Activated CD4-positive, alpha-beta T cell treated with anti-CD3 and anti-CD28 coated beads, Interleukin-2, amount 10 ng/mL, durations not matched to agents 24 days and 14 days (primary cell): ENCODE results near the gene RPL36AL. TPM values are rescaled to one million over a fixed set of nuclear protein-coding genes. Genes with fewer than 3 reads are reported as not detected.
"Not testable (repeated sequence)": the region's sequence is repeated elsewhere in the genome, so short reads cannot be mapped to it uniquely, and the experiment has no call there.

Experiments
- DNase-seq: peaks from one replicate; pipeline ENCODE4 v3.0.0; 2022
- H3K27ac Mint-ChIP-seq: one replicate; pipeline ENCODE4 v1.8.0; 2022; ENCODE audit warnings: mild to moderate bottlenecking, mixed read lengths
- H3K27me3 Mint-ChIP-seq: one replicate; pipeline ENCODE4 v1.8.0; 2022; ENCODE audit warnings: mixed read lengths
- H3K36me3 Mint-ChIP-seq: one replicate; pipeline ENCODE4 v1.8.0; 2022; ENCODE audit warnings: low read depth, mild to moderate bottlenecking, mixed read lengths
- H3K4me1 Mint-ChIP-seq: one replicate; pipeline ENCODE4 v1.8.0; 2021; ENCODE audit warnings: mixed read lengths
- H3K4me3 Mint-ChIP-seq: one replicate; pipeline ENCODE4 v1.8.0; 2022; ENCODE audit warnings: mild to moderate bottlenecking, moderate library complexity, mixed read lengths
- H3K9me3 Mint-ChIP-seq: one replicate; pipeline ENCODE4 v1.8.0; 2021; ENCODE audit warnings: mixed read lengths
- intact Hi-C: fragments of 100-400 bp; cut with micrococcal nuclease; formaldehyde crosslinking; loops from one replicate; pipeline ENCODE4 v1.15.1; 2023
- total RNA-seq: library from RNA; stranded (reverse); gene quantifications from 2 replicates; pipeline ENCODE4 v1.2.3, GENCODE V29; 2022

The RPL36AL gene
- total RNA-seq, 1 donor from 2014 or later = 221 TPM

DNA sequence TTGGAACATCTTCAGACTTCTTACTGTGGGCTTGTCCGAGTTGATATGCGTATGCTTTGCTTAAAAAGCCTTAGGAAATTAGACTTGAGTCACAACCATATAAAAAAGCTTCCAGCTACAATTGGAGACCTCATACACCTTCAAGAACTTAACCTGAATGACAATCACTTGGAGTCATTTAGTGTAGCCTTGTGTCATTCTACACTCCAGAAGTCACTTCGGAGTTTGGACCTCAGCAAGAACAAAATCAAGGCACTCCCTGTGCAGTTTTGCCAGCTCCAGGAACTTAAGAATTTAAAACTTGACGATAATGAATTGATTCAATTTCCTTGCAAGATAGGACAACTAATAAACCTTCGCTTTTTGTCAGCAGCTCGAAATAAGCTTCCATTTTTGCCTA is 12.8 kb downstream of the RPL36AL start:
- Mint-ChIP-seq H3K4me1 (peaks cover 17% of the 10 kb centered on the region), H3K27ac (no peak overlapping the region), H3K36me3 (peaks cover 37% of the 10 kb centered on the region), H3K9me3 (no peaks in the 10 kb centered on the region), H3K27me3 (no peaks in the 10 kb centered on the region), H3K4me3 (no peak overlapping the region)
- DNase-seq = no peak
- intact Hi-C loops = no loop called here

DNA sequence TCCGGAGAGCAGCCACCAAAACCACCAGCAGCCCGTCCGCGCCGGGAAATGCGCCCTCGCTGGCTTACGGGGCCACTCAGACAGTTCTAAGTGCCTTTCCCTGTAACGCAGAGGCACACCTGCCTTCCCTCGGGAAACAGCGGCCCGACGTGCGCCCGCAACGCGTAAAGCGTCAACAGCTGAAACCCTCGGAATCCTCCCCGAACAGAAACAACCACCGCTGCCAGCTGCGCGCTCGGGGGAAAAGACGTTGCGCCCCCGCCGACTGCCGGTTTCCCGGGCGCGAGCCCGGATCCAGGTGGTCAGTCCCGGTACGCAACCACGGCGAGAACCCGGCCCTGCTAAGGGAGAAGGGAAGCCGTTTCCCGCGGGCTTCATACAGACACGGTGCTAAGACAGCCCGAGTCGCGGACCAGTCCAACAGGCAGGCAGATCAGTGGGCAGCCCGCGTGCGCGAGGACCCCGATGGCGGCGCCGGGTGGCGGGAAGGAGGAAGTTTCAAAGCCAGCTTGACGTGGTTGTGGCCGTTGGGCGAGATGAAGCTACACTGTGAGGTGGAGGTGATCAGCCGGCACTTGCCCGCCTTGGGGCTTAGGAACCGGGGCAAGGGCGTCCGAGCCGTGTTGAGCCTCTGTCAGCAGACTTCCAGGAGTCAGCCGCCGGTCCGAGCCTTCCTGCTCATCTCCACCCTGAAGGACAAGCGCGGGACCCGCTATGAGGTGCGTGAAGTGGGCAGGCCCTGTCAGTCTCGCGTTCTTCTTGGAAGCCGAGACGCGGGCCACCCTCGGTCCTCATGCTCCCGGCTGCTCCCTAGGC is 21.7 kb downstream of the RPL36AL start, which contains the start of gene LRR1:
LRR1 (plus strand) TSS at position 456 of the 816 bp plus-strand sequence; CDS start at position 537, 81 bp downstream.
- peaks cover 29% of the 10 kb centered on the region for H3K36me3 Mint-ChIP-seq
- DNase-seq = peak; percentile 97

DNA sequence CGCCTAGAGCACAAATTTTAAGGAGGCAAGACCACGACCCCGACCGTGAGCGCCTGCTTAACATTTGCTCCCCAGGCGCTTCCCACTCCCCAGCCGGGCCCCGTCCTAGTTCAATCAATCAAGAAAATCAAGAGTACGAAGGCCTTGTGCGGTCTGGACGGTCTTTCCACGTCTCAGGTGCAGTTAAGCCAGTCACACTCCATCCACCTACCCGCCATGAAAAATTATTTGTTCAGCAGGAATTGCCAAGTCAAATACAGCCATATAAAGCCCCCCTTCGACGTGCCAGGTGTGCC is 22.3 kb downstream of the RPL36AL start:
- no peak for DNase-seq
- Mint-ChIP-seq H3K4me1 (peaks cover 25% of the 10 kb centered on the region), H3K27ac (peak overlapping the region; percentile 94), H3K27me3 (no peaks in the 10 kb centered on the region), H3K36me3 (peaks cover 28% of the 10 kb centered on the region), H3K9me3 (no peaks in the 10 kb centered on the region), H3K4me3 (peak overlapping the region; percentile 96)
- intact Hi-C loops = loop anchor here (1.0 kb wide), 4 partner anchors 12 to 518 kb away; partner anchors contain the start of genes MGAT2, POLE2, RPL36AL and RPS29

More for the DNA sequence above, 21.7 kb downstream of the RPL36AL start, which contains the start of gene LRR1:
- Mint-ChIP-seq H3K27me3 (no peaks in the 10 kb centered on the region), H3K4me3 (peak within 1 kb of the TSS; percentile 96), H3K9me3 (no peaks in the 10 kb centered on the region), H3K27ac (peak within 1 kb of the TSS; percentile 94), H3K4me1 (peaks cover 25% of the 10 kb centered on the region)
- intact Hi-C loops = loop anchor here (1.0 kb wide), 4 partner anchors 12 to 518 kb away; partner anchors contain the start of genes MGAT2, POLE2, RPL36AL and RPS29

DNA sequence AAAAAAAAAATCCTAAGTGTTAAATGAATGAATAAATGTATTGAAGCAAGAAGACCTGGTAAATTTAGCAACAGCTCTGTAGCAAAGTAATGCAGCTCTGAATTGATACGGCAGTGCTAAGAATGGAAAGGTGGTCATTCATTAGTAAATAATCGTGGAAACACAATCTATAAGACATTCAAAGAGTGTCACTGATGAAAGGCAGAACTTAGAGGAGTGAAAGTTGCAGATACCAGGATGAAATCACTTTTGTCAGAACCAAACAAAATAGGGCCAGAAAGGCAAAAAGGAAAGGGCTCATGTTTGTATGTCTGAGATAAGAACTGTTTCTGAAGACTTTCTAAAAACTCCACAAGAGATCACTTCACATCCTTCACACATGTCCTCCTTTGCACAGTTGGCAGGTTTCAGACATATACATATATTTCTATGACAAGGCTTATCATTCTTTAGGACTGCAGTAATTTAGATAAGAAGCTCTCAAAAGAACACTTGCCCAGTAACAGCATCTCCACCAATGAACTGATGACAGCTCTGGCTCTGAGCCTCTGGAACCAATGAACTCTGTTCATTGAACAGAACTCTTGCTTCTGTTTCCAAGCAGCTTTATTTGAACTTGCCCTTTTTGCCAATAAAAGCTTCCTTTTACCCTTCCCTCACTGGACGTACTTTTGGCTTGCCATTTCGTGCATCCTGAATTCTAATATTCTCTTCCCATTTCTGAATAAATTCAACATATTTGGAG is 25.9 kb downstream of the RPL36AL start:
- no peak for DNase-seq
- H3K4me3 Mint-ChIP-seq = no peak overlapping the region
- no peaks in the 10 kb centered on the region for H3K9me3 Mint-ChIP-seq
- intact Hi-C loops = no loop called here
- no peaks in the 10 kb centered on the region for H3K27me3 Mint-ChIP-seq
- no peak overlapping the region for H3K27ac Mint-ChIP-seq
- peaks cover 14% of the 10 kb centered on the region for H3K4me1 Mint-ChIP-seq
- peaks cover 12% of the 10 kb centered on the region for H3K36me3 Mint-ChIP-seq

DNA sequence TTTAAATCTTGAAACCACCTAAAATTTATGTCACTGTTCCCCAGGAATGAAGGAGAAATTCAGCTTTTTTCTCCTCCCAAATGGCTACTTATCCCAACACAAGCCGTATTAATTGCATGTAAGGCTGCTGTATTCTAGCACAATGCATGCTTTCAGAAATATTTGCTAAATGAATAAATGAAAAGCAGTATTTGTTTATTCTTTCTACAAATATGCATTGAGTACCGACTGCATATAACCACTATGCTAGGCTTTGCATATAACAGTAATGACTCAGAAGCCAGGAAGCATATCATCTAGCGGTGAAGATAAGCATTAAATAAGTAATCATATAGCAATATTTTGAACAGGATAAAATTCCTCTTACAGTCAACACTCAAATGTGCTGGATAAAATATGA is 27.4 kb downstream of the RPL36AL start:
- H3K36me3 Mint-ChIP-seq = peaks cover 2% of the 10 kb centered on the region
- H3K4me1 Mint-ChIP-seq = peaks cover 14% of the 10 kb centered on the region
- H3K4me3 Mint-ChIP-seq = no peak overlapping the region
- intact Hi-C loops = no loop called here
- no peak overlapping the region for H3K27ac Mint-ChIP-seq
- no peak for DNase-seq
- H3K9me3 Mint-ChIP-seq = no peaks in the 10 kb centered on the region
- no peaks in the 10 kb centered on the region for H3K27me3 Mint-ChIP-seq

DNA sequence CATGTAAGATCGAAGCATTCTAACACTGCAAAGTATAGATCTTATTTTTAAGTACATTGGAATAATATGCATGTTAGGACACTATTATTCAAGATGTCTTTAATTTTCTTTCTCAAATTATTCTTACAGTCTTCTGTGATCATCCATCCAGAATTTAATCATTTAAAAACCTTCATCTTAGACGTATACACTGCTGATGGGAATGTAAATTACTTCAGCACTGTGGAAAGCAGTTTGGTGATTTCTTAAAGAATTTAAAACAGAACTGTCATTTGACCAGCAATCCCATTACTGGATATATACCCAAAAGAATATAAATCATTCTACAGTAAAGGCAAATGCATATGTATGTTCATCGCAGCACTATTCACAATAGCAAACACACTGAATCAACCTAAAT is 31.0 kb downstream of the RPL36AL start:
- no peak overlapping the region for H3K27ac Mint-ChIP-seq

DNA sequence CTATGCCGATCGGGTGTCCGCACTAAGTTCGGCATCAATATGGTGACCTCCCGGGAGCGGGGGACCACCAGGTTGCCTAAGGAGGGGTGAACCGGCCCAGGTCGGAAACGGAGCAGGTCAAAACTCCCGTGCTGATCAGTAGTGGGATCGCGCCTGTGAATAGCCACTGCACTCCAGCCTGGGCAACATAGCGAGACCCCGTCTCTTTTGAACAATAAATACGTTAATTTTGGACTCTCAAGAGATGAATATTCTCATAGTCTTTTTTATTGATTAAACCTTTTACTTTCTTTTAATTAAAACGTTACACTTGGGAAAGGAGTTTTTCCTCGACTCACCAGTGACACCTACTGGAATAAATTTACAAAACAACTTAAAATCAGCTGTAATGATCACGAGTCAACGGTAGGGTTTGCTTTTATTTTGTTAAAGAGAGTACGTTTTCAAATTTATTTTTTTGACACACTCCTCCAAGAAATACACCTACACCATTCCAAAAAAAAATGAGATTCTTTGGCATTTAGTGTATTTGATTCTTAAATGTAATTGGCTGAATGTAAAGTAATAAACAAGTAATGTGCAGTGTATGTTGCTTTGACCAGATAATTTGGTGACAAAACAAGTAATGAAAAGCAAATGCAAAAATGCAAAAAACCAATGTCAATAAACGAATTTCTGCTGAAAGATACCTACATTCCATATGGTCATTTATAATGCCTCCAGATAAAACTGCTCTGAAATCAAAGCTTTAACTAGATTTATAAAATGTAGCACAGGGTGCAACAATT is 33.6 kb downstream of the RPL36AL start:
- H3K4me3 Mint-ChIP-seq = peak overlapping the region; percentile 89
- DNase-seq = peak; percentile 86
- H3K27me3 Mint-ChIP-seq = peaks cover 3% of the 10 kb centered on the region
- peaks cover 44% of the 10 kb centered on the region for H3K36me3 Mint-ChIP-seq
- intact Hi-C loops = loop anchor here (1.0 to 10.0 kb wide), 8 partner anchors 11 to 1508 kb away; partner anchors contain the start of genes LRR1, MAP4K5, MGAT2 and RPL36AL
- no peaks in the 10 kb centered on the region for H3K9me3 Mint-ChIP-seq
- peak overlapping the region; percentile 99 for H3K27ac Mint-ChIP-seq
- H3K4me1 Mint-ChIP-seq = peaks cover 27% of the 10 kb centered on the region

More for the DNA sequence above, 31.0 kb downstream of the RPL36AL start:
- no peaks in the 10 kb centered on the region for H3K9me3 Mint-ChIP-seq
- intact Hi-C loops = loop anchor here (5.0 to 10.0 kb wide), 3 partner anchors 127 to 1505 kb away; partner anchors contain the start of genes MAP4K5 and TRIM9
- peaks cover 20% of the 10 kb centered on the region for H3K36me3 Mint-ChIP-seq
- DNase-seq = no peak
- no peak overlapping the region for H3K4me3 Mint-ChIP-seq
- peaks cover 3% of the 10 kb centered on the region for H3K27me3 Mint-ChIP-seq
- H3K4me1 Mint-ChIP-seq = peaks cover 13% of the 10 kb centered on the region

DNA sequence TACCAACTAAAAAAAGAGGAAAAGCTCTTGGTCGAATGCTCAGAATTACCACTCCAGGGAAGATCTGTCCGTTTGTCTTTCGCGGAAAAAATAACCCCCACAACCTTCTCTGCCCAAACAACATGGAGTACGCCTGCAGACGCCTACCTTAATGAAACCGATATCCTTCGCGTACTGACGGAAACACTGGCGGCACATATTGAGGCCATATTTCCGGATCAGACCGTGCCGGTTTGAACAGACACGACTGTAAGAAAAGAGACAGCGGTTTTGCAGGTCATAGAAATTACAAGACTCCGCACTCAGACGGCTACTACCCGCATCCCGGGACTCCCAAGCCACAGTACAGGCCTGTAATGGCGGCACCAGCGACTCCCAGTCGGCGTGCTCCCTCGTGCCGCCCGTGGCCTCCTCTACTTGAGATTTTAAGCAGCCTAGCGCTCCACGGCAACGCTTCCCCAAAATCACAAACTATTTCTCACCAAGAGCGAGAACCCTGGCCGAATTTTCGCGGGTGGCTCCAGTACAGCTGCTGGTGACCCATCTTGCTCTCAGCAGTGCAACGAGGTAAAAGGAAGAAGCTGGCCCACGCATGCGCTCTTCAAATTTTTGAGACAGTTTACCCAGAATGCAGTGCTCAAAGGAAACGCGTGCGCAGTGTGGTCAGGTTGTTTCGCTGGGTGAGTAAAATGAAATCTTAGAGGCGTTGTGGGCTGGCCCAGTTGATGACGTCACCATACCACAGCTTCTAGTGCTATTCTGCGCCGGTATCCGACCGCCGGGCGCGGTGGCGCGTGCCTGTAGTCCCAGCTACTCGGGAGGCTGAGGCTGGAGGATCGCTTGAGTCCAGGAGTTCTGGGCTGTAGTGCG is 34.4 kb downstream of the RPL36AL start, which contains the start of gene RPS29:
RPS29 (minus strand) TSS at position 578 of the 870 bp plus-strand sequence; CDS start at position 544, 34 bp downstream.
- H3K27me3 Mint-ChIP-seq = peaks cover 3% of the 10 kb centered on the region
- H3K4me1 Mint-ChIP-seq = peaks cover 35% of the 10 kb centered on the region
- DNase-seq = peak; percentile 99
- peaks cover 52% of the 10 kb centered on the region for H3K36me3 Mint-ChIP-seq
- H3K27ac Mint-ChIP-seq = peak within 1 kb of the TSS; percentile 99
- intact Hi-C loops = loop anchor here (1.0 to 10.0 kb wide), 8 partner anchors 12 to 1509 kb away; partner anchors contain the start of genes LRR1, MAP4K5, MGAT2 and RPL36AL
- H3K4me3 Mint-ChIP-seq = peak within 1 kb of the TSS; percentile 89
- no peaks in the 10 kb centered on the region for H3K9me3 Mint-ChIP-seq

DNA sequence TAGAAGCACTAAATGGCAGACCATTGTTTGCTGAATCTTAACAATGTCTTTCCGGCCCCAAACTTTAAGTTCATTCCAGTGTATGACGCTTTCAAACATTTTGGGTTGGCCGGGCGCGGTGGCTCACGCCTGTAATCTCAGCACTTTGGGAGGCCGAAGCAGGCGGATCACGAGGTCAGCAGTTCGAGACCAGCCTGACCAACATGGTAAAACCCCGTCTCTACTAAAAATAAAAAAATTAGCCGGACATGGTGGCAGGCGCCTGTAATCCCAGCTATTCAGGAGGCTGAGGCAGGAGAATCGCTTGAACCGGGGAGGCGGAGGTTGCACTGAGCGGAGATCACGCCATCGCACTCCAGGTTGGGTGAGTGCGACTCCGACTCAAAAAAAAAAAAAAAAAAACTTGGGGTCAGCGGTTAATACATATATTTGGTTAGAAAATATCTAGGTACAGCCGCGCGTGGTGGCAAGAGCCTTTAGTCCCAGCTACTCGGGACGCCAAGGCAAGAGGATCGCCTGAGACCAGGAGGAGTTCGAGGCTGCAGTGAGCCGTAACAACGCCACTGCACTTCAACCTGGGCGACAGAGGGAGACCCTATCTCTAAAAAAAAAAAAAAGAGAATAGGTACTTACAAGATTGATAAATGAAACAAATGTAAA is 35.3 kb downstream of the RPL36AL start:
- peaks cover 54% of the 10 kb centered on the region for H3K36me3 Mint-ChIP-seq
- H3K9me3 Mint-ChIP-seq, H3K27me3 Mint-ChIP-seq: not testable (repeated sequence)
- H3K4me1 Mint-ChIP-seq = peaks cover 37% of the 10 kb centered on the region
- intact Hi-C loops = loop anchor here (5.0 to 10.0 kb wide), 3 partner anchors 123 to 1510 kb away; partner anchors contain the start of genes MAP4K5 and TRIM9
- peak overlapping the region; percentile 99 for H3K27ac Mint-ChIP-seq
- H3K4me3 Mint-ChIP-seq = peak overlapping the region; percentile 89
- DNase-seq = peak; percentile 68

DNA sequence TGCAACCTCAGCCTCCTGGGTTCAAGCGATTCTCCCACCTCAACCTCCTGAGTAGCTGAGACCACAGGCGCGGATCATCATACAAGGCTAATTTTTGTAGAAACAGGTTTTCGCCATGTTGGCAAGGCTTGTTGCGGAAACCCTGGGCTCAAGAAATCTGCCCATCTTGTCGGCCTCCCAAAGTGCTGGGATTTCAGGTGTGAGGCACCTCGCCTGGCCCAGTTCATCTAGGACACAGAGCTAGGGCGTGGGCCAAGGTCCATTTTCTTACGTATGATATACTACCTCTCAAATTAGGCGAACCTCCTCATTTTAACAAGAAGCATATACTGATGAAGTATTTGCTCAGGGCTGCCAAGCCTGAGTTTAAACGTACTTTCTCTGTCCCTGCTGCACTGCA is 36.4 kb downstream of the RPL36AL start:
- intact Hi-C loops = loop anchor here (10.0 kb wide), 1 partner anchor 1511 kb away; the partner anchor contains the start of gene TRIM9
- Mint-ChIP-seq H3K27ac (peak overlapping the region; percentile 99), H3K4me1 (peaks cover 42% of the 10 kb centered on the region), H3K9me3 (no peaks in the 10 kb centered on the region), H3K27me3 (peaks cover 3% of the 10 kb centered on the region), H3K36me3 (peaks cover 60% of the 10 kb centered on the region), H3K4me3 (peak overlapping the region; percentile 89)
- DNase-seq = no peak

DNA sequence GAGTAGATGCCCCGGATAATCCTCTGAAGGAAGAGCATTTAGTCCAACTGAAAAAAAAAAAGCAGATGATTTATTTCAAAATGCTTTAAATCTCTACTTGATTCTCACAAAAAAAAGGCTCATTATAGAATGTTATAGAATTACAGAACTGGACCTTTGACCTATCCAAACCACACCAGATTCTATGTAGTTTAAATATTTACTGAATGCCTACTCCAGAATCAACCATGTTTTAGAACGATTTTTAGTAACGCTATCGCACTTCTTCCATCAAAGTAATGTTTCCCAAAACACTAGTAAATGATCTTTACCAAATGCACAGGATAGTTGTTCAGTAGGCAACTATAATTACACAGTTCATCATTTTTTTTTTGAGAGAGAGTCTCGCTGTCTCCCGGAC is 36.8 kb downstream of the RPL36AL start:
- Mint-ChIP-seq H3K4me1 (peaks cover 46% of the 10 kb centered on the region), H3K27ac (peak overlapping the region; percentile 62)

More for the DNA sequence above, 36.8 kb downstream of the RPL36AL start:
- Mint-ChIP-seq H3K27me3 (peaks cover 3% of the 10 kb centered on the region), H3K4me3 (peak overlapping the region; percentile 89), H3K9me3 (no peaks in the 10 kb centered on the region), H3K36me3 (peaks cover 62% of the 10 kb centered on the region)
- intact Hi-C loops = loop anchor here (10.0 kb wide), 1 partner anchor 1511 kb away; the partner anchor contains the start of gene TRIM9
- DNase-seq = no peak
